Measurements from ENCODE around the gene ERFE.

The ERFE gene

DNA sequence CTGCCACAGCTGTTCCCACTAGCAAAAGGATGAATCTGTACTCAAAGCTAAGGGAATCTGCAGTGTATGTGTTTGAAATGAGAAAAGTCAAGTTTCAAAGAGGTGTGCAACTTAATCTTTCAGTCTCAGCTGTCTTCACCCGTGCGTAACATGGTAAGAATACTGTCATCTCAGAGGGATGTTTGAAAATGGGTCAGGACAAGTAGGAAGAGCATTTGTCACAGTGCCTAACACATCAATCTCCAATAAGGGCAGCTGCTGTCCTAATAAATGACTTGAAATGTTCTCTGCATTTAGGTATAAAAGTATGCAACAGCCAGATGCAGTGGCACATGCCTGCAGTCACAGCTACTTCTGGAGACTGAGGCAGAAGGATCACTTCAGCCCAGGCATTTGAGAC lies 31.7 kb downstream of the ERFE start:
- Histone ChIP-seq H3K27ac (ENCODE audit: low read length) (no peak overlapping the region), H3K4me1 (ENCODE audit: insufficient read depth, low read length) (no peaks in the 10 kb centered on the region), H3K27me3 (ENCODE audit: insufficient read depth, low read length) (no peaks in the 10 kb centered on the region), H3K4me3 (ENCODE audit: low read length) (no peak overlapping the region), H3K9me3 (ENCODE audit: insufficient read depth, low read depth, low read length) (no peaks in the 10 kb centered on the region), H3K36me3 (ENCODE audit: insufficient read depth, low read depth, low read length) (peaks cover 84% of the 10 kb centered on the region), H3K9ac (ENCODE audit: low read depth, low read length) (no peak overlapping the region)

GRCh38 chr2:238202326-238203093 lies 43.7 kb downstream of the ERFE start:
- Histone ChIP-seq H3K4me1 (ENCODE audit: insufficient read depth, low read length) (peaks cover 4% of the 10 kb centered on the region), H3K27ac (ENCODE audit: low read length) (no peak overlapping the region), H3K4me3 (ENCODE audit: low read length) (peak overlapping the region; percentile 91), H3K36me3 (ENCODE audit: insufficient read depth, low read depth, low read length) (no peaks in the 10 kb centered on the region), H3K27me3 (ENCODE audit: insufficient read depth, low read length) (peaks cover 11% of the 10 kb centered on the region; the same call in 1 of the 2 replicates), H3K9ac (ENCODE audit: low read depth, low read length) (peak overlapping the region; percentile 73), H3K9me3 (ENCODE audit: insufficient read depth, low read depth, low read length) (no peaks in the 10 kb centered on the region)

GRCh38 chr2:238203094-238203972 lies 44.6 kb downstream of the ERFE start, which contains the start of gene ILKAP:
TSS of gene ILKAP (minus strand) at chr2:238203695. CDS start at chr2:238203553, 142 bp downstream.
- peaks cover 4% of the 10 kb centered on the region for H3K4me1 ChIP-seq (ENCODE audit: insufficient read depth, low read length)
- no peaks in the 10 kb centered on the region for H3K36me3 ChIP-seq (ENCODE audit: insufficient read depth, low read depth, low read length)
- no peak within 1 kb of the TSS for H3K27ac ChIP-seq (ENCODE audit: low read length)
- H3K9me3 ChIP-seq (ENCODE audit: insufficient read depth, low read depth, low read length): no peaks in the 10 kb centered on the region
- H3K4me3 ChIP-seq (ENCODE audit: low read length): peak within 1 kb of the TSS; percentile 91
- H3K9ac ChIP-seq (ENCODE audit: low read depth, low read length): peak within 1 kb of the TSS; percentile 82
- H3K27me3 ChIP-seq (ENCODE audit: insufficient read depth, low read length): peaks cover 18% of the 10 kb centered on the region; the same call in 1 of the 2 replicates

DNA sequence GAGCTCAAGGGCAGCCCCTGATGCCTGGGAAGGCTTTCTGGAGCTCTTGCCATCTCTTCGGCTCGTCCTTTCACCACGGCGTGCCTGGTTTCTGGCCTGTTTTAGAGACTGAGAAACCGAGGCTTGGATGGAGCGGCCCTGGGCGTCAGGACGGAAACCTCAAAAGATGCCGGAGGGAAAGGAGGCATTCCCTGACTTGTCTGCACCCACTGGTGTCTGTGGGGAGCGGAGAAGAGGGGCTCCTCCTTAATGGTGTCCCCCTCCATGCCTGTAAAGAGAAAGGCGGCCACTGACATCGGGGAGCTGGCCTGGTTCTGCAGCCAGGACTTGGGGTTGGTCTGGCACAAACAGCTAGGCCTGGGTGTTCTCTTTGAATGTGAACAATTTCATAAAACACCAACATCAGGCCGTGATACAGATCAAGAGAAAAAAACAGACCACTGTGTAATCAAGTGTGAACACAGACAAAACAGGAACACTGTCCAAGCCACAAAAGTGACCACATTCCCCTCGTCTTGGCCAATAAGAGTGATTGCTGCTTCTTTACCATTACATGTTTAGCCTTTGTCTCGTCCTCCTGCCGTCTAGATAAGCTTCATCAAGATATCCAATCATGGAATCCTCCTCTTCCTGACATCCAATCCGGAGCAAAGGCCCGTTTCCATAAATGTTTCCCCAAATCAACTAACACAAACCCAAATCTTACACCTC lies 45.4 kb downstream of the ERFE start:
- H3K9ac ChIP-seq (ENCODE audit: low read depth, low read length): peak overlapping the region; percentile 82; the same call in 1 of the 2 replicates
- H3K9me3 ChIP-seq (ENCODE audit: insufficient read depth, low read depth, low read length): no peaks in the 10 kb centered on the region
- peaks cover 4% of the 10 kb centered on the region for H3K4me1 ChIP-seq (ENCODE audit: insufficient read depth, low read length)
- no peak overlapping the region for H3K27ac ChIP-seq (ENCODE audit: low read length)
- peaks cover 26% of the 10 kb centered on the region for H3K27me3 ChIP-seq (ENCODE audit: insufficient read depth, low read length)
- peak overlapping the region; percentile 64; the same call in 1 of the 2 replicates for H3K4me3 ChIP-seq (ENCODE audit: low read length)
- no peaks in the 10 kb centered on the region for H3K36me3 ChIP-seq (ENCODE audit: insufficient read depth, low read depth, low read length)

- no peaks in the 10 kb centered on the region for H3K36me3 ChIP-seq (ENCODE audit: insufficient read depth, low read depth, low read length)
- H3K27ac ChIP-seq (ENCODE audit: low read length): no peak overlapping the region
- no peak overlapping the region for H3K4me3 ChIP-seq (ENCODE audit: low read length)
- no peak overlapping the region for H3K9ac ChIP-seq (ENCODE audit: low read depth, low read length)
- H3K27me3 ChIP-seq (ENCODE audit: insufficient read depth, low read length): peaks cover 47% of the 10 kb centered on the region
- H3K4me1 ChIP-seq (ENCODE audit: insufficient read depth, low read length): peaks cover 4% of the 10 kb centered on the region; the same call in 1 of the 2 replicates
- H3K9me3 ChIP-seq (ENCODE audit: insufficient read depth, low read depth, low read length): no peaks in the 10 kb centered on the region
Measured at GRCh38 chr2:238207006-238207405, 48.2 kb downstream of the ERFE start.

GRCh38 chr2:238216651-238217184 lies 57.9 kb downstream of the ERFE start:
- H3K27ac ChIP-seq (ENCODE audit: low read length): no peak overlapping the region
- H3K36me3 ChIP-seq (ENCODE audit: insufficient read depth, low read depth, low read length): no peaks in the 10 kb centered on the region
- H3K9ac ChIP-seq (ENCODE audit: low read depth, low read length): no peak overlapping the region
- H3K4me3 ChIP-seq (ENCODE audit: low read length): no peak overlapping the region
- H3K27me3 ChIP-seq (ENCODE audit: insufficient read depth, low read length): no peaks in the 10 kb centered on the region; the same call in none of the 2 replicates
- H3K9me3 ChIP-seq (ENCODE audit: insufficient read depth, low read depth, low read length): no peaks in the 10 kb centered on the region
- peaks cover 3% of the 10 kb centered on the region; the same call in 1 of the 2 replicates for H3K4me1 ChIP-seq (ENCODE audit: insufficient read depth, low read length)
